ENCODE measurements around the gene KLF6.

DNA sequence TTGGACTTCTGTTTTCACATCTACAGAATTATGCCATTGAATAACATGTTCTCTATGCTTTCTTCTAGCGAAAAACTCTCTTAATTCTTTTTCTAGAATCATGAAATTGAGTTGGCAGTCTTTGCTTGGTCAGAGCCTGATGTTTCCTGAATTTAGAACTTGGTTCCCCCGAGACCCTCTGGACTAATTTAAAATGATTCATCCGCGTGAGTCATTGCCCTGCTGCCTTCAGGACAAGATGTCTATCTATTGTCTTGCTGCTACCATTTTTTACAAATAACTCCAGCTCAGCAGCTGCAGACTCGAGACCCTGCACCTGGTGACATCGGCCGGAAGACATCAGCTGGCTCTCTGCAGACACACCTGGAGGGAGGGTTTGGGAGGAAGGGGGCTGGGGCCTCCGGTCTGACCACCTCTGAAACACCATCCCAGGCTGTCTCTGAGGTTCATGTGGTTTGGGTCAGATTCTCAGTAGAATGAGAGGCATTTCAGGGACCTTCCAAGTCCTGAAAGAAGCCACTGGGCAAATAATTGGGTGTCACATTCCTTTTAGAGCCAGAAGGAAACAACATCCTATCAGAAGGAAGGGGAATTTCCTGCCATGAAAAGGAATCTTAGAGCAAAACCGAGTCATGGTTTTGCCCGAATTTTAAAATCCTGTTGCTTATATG, 20.9 kb upstream of the KLF6 start:
- TF ChIP-seq, protein P1, sequence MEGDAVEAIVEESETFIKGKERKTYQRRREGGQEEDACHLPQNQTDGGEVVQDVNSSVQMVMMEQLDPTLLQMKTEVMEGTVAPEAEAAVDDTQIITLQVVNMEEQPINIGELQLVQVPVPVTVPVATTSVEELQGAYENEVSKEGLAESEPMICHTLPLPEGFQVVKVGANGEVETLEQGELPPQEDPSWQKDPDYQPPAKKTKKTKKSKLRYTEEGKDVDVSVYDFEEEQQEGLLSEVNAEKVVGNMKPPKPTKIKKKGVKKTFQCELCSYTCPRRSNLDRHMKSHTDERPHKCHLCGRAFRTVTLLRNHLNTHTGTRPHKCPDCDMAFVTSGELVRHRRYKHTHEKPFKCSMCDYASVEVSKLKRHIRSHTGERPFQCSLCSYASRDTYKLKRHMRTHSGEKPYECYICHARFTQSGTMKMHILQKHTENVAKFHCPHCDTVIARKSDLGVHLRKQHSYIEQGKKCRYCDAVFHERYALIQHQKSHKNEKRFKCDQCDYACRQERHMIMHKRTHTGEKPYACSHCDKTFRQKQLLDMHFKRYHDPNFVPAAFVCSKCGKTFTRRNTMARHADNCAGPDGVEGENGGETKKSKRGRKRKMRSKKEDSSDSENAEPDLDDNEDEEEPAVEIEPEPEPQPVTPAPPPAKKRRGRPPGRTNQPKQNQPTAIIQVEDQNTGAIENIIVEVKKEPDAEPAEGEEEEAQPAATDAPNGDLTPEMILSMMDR (IDR thresholded peaks at IDR 0.05 in 4 of 5, conservative IDR thresholded peaks at IDR 0.05 in 1 of 5) = no peak
- TF ChIP-seq POLR2A (IDR thresholded peaks at IDR 0.05) = no peak

All from gastrocnemius medialis (tissue), 4 donors.